Bronchial epithelial cell (primary cell): ENCODE results near the gene ADI1. TPM values are rescaled to one million over a fixed set of nuclear protein-coding genes. Genes with fewer than 3 reads are reported as not detected.
A peak's percentile ranks its signal among the peaks of the same experiment; 100 is the strongest.

Source experiments
- DNase-seq: peaks from one replicate; pipeline ENCODE4 v3.0.0-alpha.2; 2010; ENCODE audit warnings: low read depth
- FAIRE-seq: peaks from 2 replicates; lab custom pipeline; 2011; peaks lifted over from hg19 to GRCh38; lab: Jason Lieb, UNC
- H3K27me3 ChIP-seq: 2 replicates; pipeline ENCODE4 v1.5.1; 2011; ENCODE audit warnings: low read length; ENCODE audit not compliant: control insufficient read depth, insufficient read depth
- H3K36me3 ChIP-seq: 2 replicates; pipeline ENCODE4 v1.5.1; 2011; ENCODE audit warnings: low read length; ENCODE audit not compliant: control insufficient read depth, insufficient read depth
- H3K4me3 ChIP-seq: 2 replicates; pipeline ENCODE4 v1.5.1; 2011; ENCODE audit warnings: mild to moderate bottlenecking, low read depth, low read length, control low read depth
- total RNA-seq: library from RNA; depleted of rRNA; stranded (reverse); fragments of >200 nt; gene quantifications from 2 replicates; pipeline ENCODE4 v1.2.1, GENCODE V29; 2014
- TF ChIP-seq, protein P1 (sequence below): IDR thresholded peaks from 2 replicates; pipeline ENCODE4 v1.5.1; 2011; ENCODE audit warnings: mild to moderate bottlenecking, moderate library complexity, low read length, control low read depth, inconsistent platforms; ENCODE audit not compliant: insufficient read depth, severe bottlenecking

ADI1 gene
- total RNA-seq, 1 donor from 2014 or later, result 29.5 TPM

DNA sequence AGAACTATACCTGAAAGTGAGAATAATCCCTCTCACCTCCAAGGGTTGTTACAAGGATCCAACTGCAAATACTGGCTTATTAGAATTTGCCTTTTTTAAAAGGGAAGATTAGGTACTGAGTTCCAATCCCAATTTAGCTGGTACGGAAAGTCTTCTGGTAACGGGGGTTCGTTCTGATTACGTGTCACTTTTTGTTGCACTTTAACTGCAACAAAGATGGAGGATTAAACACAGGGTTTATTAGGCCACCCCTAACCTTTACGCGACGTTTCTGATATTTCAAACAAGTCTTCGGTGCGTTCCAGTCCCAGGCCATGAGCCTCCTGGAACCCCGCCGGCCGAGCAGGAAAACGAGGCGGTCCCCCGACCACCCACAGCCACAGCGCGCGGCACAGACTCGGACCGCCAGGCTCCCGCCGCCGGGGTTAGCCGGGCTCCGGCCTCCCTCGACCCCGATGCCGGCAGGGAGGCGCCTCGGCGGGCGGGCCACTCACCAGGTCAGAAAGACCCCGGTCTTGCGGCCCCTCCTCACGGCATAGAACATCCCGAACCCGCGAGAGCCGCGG lies 38.4 kb upstream of the ADI1 start:
- no peak for FAIRE-seq

DNA sequence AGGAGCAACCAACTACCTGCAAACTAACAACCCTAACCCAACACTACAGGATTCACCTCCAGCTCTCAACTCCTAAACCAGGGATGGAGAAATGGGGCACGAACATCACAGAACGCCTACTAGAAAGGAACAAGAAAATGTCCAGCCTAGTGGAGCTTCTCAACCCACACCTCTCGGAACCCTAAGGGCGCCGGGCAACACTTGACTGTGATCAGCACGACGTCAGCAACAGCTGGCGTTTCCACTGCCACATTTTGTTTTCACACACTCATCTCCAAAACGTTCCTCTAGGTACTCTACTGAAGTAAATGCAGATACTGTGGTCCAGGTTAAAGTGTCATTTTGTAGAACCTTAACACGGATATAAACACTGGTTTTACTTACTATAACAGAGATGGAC lies 34.6 kb upstream of the ADI1 start:
- no peak for FAIRE-seq
- TF ChIP-seq, protein P1, sequence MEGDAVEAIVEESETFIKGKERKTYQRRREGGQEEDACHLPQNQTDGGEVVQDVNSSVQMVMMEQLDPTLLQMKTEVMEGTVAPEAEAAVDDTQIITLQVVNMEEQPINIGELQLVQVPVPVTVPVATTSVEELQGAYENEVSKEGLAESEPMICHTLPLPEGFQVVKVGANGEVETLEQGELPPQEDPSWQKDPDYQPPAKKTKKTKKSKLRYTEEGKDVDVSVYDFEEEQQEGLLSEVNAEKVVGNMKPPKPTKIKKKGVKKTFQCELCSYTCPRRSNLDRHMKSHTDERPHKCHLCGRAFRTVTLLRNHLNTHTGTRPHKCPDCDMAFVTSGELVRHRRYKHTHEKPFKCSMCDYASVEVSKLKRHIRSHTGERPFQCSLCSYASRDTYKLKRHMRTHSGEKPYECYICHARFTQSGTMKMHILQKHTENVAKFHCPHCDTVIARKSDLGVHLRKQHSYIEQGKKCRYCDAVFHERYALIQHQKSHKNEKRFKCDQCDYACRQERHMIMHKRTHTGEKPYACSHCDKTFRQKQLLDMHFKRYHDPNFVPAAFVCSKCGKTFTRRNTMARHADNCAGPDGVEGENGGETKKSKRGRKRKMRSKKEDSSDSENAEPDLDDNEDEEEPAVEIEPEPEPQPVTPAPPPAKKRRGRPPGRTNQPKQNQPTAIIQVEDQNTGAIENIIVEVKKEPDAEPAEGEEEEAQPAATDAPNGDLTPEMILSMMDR, result no peak

More for the DNA sequence above, 38.4 kb upstream of the ADI1 start:
- H3K4me3 ChIP-seq, result peak overlapping the region; percentile 91
- H3K27me3 ChIP-seq, result no peaks in the 10 kb centered on the region
- peaks cover 9% of the 10 kb centered on the region for H3K36me3 ChIP-seq
- DNase-seq, result no peak
- TF ChIP-seq, protein P1, result no peak

DNA sequence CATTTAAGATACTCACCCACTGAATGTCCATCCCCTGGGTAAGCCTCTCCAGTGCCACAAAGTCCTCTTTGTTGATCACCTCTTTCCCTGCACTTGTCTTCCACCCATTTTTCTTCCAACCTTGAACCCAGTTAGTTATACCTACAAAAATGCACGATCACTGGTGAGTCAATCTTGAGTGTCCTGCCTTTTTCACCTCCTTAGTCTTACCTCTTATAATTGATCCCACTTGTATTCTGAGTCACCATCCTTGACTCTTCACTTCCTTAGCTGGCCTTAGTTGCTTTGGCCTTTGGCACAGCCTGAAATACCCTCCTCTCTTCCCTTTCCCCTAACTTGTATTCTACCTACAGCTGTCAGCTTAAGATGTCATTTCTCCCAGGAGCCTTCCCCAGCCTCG lies 28.6 kb upstream of the ADI1 start:
- H3K4me3 ChIP-seq, result no peak overlapping the region
- TF ChIP-seq, protein P1, result no peak
- DNase-seq (no peak), FAIRE-seq (no peak)
- peaks cover 31% of the 10 kb centered on the region for H3K36me3 ChIP-seq
- H3K27me3 ChIP-seq, result no peaks in the 10 kb centered on the region

More for the DNA sequence above, 34.6 kb upstream of the ADI1 start:
- no peaks in the 10 kb centered on the region for H3K27me3 ChIP-seq
- no peak for DNase-seq
- no peak overlapping the region for H3K4me3 ChIP-seq
- peaks cover 21% of the 10 kb centered on the region for H3K36me3 ChIP-seq

DNA sequence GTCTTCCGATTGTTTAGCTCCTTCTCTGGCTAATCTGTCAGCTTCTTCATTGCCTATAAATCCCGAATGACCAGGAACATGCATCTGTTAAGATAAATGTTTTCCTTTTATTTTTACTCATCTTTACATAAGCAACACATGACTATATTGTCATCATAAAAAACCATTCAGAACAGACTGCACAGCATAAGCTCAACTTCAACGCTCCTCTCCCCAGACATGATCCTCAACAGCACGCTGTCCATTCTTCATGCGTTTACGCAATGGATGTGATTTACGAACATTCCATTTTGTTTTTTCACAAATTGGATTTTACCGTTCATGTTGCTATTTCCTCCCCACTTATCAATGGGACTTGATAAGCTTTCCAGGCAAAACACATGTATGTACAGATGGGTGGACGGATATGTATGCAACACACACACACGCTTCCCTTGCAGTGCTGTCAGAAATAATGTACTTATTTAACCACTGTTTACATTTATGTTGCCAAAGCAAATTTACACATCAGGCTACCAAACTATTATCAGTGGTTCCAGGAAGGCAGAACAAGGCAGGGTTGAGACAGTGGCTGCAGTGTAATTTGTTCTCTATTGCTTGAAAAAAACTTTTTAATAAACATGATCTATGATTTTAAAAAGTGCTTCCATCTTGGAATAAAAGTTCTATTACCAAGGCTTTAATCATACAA lies 26.6 kb upstream of the ADI1 start:
- no peak overlapping the region for H3K4me3 ChIP-seq
- TF ChIP-seq, protein P1, result no peak
- H3K27me3 ChIP-seq, result no peaks in the 10 kb centered on the region
- peaks cover 25% of the 10 kb centered on the region for H3K36me3 ChIP-seq
- DNase-seq (no peak), FAIRE-seq (no peak)

DNA sequence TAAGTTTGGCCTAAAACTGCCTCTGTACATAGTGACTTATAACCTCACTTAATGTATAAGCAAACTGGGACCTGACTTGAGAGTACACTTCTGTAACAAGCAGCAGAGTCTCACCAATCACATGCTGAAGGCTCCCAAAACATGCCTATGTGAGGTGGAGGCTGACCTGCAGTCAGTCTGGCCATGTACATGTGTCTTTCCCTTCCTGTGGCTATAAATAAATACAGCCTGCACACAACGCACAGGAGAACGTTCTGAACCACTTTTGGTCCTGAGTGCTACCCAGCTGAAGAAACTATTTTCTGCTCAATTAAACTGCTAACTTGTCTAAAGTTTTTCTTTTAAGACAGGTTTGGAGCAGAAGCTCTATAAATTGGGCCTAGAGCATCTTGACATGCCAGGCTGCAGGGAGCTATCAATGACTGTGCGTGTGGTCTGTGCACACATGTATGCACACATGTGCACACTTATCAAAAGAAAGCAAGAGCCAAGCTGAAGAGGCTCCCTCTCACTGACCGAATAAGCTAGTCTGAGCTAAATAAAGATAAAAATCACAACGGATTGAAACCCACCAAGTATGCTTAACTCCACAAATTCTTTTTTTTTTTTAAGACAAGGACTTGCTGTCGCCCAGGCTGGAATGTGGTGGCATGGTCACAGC lies 23.8 kb upstream of the ADI1 start:
- Histone ChIP-seq H3K36me3 (peaks cover 17% of the 10 kb centered on the region), H3K4me3 (no peak overlapping the region), H3K27me3 (no peaks in the 10 kb centered on the region)
- DNase-seq (no peak), FAIRE-seq (no peak)
- TF ChIP-seq, protein P1, result no peak
